ENCODE data around the gene MIB1.
A peak's percentile ranks its signal among the peaks of the same experiment; 100 is the strongest.

- peak; percentile 58 to 96 for TF ChIP-seq POLR2A (IDR thresholded peaks at IDR 0.05)
- peak; percentile 39 to 85 (median 40) for TF ChIP-seq CTCF (IDR thresholded peaks at IDR 0.05)
Measured at GRCh38 chr18:21704603-21705364, 35.8 kb upstream of the MIB1 start, which contains the start of gene ABHD3.
